ENCODE results near the gene GRIP1. TPM values are rescaled to one million over a fixed set of nuclear protein-coding genes. Genes with fewer than 3 reads are reported as not detected.

Gene GRIP1
- total and polyA plus RNA-seq, 2 of the 4 experiments (the other 2 are of a cell fraction) = under 0.01 to 0.07 TPM

DNA sequence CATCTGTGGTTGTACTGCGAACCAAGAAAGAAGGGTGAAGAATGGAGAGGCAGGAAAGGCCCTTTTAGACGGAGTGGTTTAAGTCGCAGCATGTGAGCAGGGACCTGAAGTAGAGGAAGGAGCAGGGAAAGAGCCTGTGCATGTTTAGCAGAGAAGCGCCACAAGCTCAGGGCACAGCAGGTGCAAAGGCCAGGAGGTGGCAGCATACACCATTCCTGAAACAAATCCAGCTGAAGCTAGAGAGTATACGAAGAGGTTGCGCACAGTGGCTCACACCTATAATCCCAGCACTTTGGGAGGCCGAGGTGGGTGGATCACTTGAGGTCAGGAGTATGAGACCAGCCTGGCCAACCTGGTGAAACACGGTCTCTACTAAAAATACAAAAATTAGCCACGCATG is 326.7 kb downstream of the GRIP1 start:
- Histone ChIP-seq H3K56ac (ENCODE audit: extremely low read depth, insufficient read depth, low read length) (no peak overlapping the region), H4K5ac (ENCODE audit: low read depth, low read length) (no peak overlapping the region), H2BK5ac (ENCODE audit: low read depth, low read length, poor library complexity, severe bottlenecking) (no peak overlapping the region), H2AK9ac (replicated peaks; ENCODE audit: low read depth, low read length, poor library complexity) (no peak overlapping the region), H3K4me3 (ENCODE audit: insufficient read depth, low read depth, low read length) (no peak overlapping the region), H2BK20ac (ENCODE audit: low read depth, low read length) (no peak overlapping the region), H3K79me1 (ENCODE audit: low read depth in 1 of 2, low read length in 2 of 2) (no peaks in the 10 kb centered on the region), H3K9ac (ENCODE audit: low read depth, low read length) (no peak overlapping the region), H4K91ac (ENCODE audit: insufficient read depth, low read depth, low read length) (no peak overlapping the region), H3K27me3 (ENCODE audit: control insufficient read depth, insufficient read depth, low read length) (no peaks in the 10 kb centered on the region), H2AK5ac (ENCODE audit: low read depth, low read length) (no peak overlapping the region), H3K36me3 (ENCODE audit: control insufficient read depth, insufficient read depth, low read length) (no peaks in the 10 kb centered on the region), H3K27ac (ENCODE audit: insufficient read depth, low read length) (no peak overlapping the region), H4K8ac (ENCODE audit: low read depth in 2 of 2, low read length in 2 of 2) (no peak overlapping the region), H2BK15ac (ENCODE audit: low read depth, low read length) (no peak overlapping the region), H3K23ac (ENCODE audit: low read depth, low read length) (no peak overlapping the region), H3K4ac (ENCODE audit: low read depth, low read length) (no peak overlapping the region), H2BK120ac (ENCODE audit: low read depth, low read length) (no peak overlapping the region), H3K9me3 (ENCODE audit: control insufficient read depth, insufficient read depth, low read length) (no peaks in the 10 kb centered on the region), H4K20me1 (ENCODE audit: insufficient read depth, low read length) (no peaks in the 10 kb centered on the region), H3K14ac (replicated peaks; ENCODE audit: low read depth, low read length) (no peak overlapping the region), H3K4me1 (ENCODE audit: control insufficient read depth, insufficient read depth, low read length) (no peaks in the 10 kb centered on the region), H3K9me1 (ENCODE audit: insufficient read depth, low read length) (no peaks in the 10 kb centered on the region; the same call in 1 of the 2 replicates), H3K4me2 (ENCODE audit: low read depth, low read length) (no peak overlapping the region), H2AFZ (replicated peaks; ENCODE audit: low read length, poor library complexity) (no peak overlapping the region), H3K18ac (ENCODE audit: low read depth, low read length) (no peak overlapping the region)
- in situ Hi-C loops (cut with MboI; ENCODE audit: low sequenced_read_pairs) (no loop called here), intact Hi-C loops (cut with micrococcal nuclease) (loop anchor here (1.0 kb wide), 1 partner anchor 57 kb away; no protein-coding TSS in a partner anchor), dilution Hi-C loops (cut with HindIII; ENCODE audit: low sequenced_read_pairs, unreplicated experiment) (no loop called here)
- TF ChIP-seq, protein P1, sequence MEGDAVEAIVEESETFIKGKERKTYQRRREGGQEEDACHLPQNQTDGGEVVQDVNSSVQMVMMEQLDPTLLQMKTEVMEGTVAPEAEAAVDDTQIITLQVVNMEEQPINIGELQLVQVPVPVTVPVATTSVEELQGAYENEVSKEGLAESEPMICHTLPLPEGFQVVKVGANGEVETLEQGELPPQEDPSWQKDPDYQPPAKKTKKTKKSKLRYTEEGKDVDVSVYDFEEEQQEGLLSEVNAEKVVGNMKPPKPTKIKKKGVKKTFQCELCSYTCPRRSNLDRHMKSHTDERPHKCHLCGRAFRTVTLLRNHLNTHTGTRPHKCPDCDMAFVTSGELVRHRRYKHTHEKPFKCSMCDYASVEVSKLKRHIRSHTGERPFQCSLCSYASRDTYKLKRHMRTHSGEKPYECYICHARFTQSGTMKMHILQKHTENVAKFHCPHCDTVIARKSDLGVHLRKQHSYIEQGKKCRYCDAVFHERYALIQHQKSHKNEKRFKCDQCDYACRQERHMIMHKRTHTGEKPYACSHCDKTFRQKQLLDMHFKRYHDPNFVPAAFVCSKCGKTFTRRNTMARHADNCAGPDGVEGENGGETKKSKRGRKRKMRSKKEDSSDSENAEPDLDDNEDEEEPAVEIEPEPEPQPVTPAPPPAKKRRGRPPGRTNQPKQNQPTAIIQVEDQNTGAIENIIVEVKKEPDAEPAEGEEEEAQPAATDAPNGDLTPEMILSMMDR (conservative IDR thresholded peaks at IDR 0.05; ENCODE audit: low read depth, low read length) = peak; percentile 41
- TF ChIP-seq RAD21 (IDR thresholded peaks at IDR 0.05; ENCODE audit: low read length) = peak; percentile 47
- no peak for TF ChIP-seq CEBPB (IDR thresholded peaks at IDR 0.05; ENCODE audit: low read depth, low read length)
- TF ChIP-seq SMC3 (IDR thresholded peaks at IDR 0.05; ENCODE audit: low read depth, low read length) = peak; percentile 53
- BruUV-seq (replicated peaks) = no TSS peak
- ChIA-PET CTCF (interaction anchor here (1.0 to 1.9 kb wide), 2 partner anchors 24 to 57 kb away, joined by 4 to 7 read pairs; no protein-coding TSS in a partner anchor), POLR2A (ENCODE audit: unreplicated experiment) (no interaction called here)
- ATAC-seq (ENCODE audit: low read depth) (peak; percentile 57; the same call in 1 of the 2 replicates), DNase-seq (peak; percentile 34)
- WGBS, 2 experiments (ENCODE audit: extremely low coverage in 2 of 2, insufficient read length in 1 of 2) = 48% methylated on average over 2 of the region's 9 CpGs; no CpG with 5 or more reads in 1 of the 2 experiments
